HFF-Myc (cell line): ENCODE measurements around the gene NELL1.

Experiments
- DNase-seq: peaks from one replicate; pipeline ENCODE4 v3.0.0-alpha.2; 2011; ENCODE audit warnings: low read depth; ENCODE audit errors: extremely low read depth
- H3K4me3 ChIP-seq: replicated peaks from 2 replicates; pipeline ENCODE4 v1.5.1; 2011; ENCODE audit warnings: low read depth, mild to moderate bottlenecking, control low read depth, low read length
- CTCF ChIP-seq: IDR thresholded peaks from 2 replicates; pipeline ENCODE4 v1.5.1; 2012; ENCODE audit warnings: mild to moderate bottlenecking, low read depth, low read length, control low read depth; ENCODE audit errors: missing control alignments

NELL1 gene

GRCh38 chr11:20931029-20931428, 261.6 kb downstream of the NELL1 start:
- no peak for DNase-seq
- no peak overlapping the region for H3K4me3 ChIP-seq
- no peak for TF ChIP-seq CTCF

- DNase-seq: no peak
- no peak for TF ChIP-seq CTCF
- H3K4me3 ChIP-seq: no peak overlapping the region
These were observed 263.7 kb downstream of the NELL1 start for GRCh38 chr11:20933086-20933485.

GRCh38 chr11:20933958-20934357, 264.6 kb downstream of the NELL1 start:
- H3K4me3 ChIP-seq: no peak overlapping the region
- DNase-seq: no peak
- no peak for TF ChIP-seq CTCF

GRCh38 chr11:20934516-20934915, 265.1 kb downstream of the NELL1 start:
- DNase-seq: no peak
- TF ChIP-seq CTCF: no peak
- H3K4me3 ChIP-seq: no peak overlapping the region

- TF ChIP-seq CTCF: no peak
- H3K4me3 ChIP-seq: no peak overlapping the region
- DNase-seq: no peak
These were observed 268.4 kb downstream of the NELL1 start for GRCh38 chr11:20937826-20938225.

GRCh38 chr11:20949585-20949984, 280.2 kb downstream of the NELL1 start:
- no peak for TF ChIP-seq CTCF
- no peak overlapping the region for H3K4me3 ChIP-seq
- DNase-seq: no peak

- H3K4me3 ChIP-seq: no peak overlapping the region
- DNase-seq: no peak
- TF ChIP-seq CTCF: no peak
These were observed 293.2 kb downstream of the NELL1 start for GRCh38 chr11:20962581-20962980.
